NK-92 (cell line): ENCODE results near the gene METTL25.
"Not testable (repeated sequence)": the region's sequence is repeated elsewhere in the genome, so short reads cannot be mapped to it uniquely, and the experiment has no call there.

Experiments
- DNase-seq: peaks from one replicate; lab custom pipeline; 2025; ENCODE audit not compliant: unreplicated experiment; lab: John Stamatoyannopoulos, UW

The METTL25 gene, protein sequence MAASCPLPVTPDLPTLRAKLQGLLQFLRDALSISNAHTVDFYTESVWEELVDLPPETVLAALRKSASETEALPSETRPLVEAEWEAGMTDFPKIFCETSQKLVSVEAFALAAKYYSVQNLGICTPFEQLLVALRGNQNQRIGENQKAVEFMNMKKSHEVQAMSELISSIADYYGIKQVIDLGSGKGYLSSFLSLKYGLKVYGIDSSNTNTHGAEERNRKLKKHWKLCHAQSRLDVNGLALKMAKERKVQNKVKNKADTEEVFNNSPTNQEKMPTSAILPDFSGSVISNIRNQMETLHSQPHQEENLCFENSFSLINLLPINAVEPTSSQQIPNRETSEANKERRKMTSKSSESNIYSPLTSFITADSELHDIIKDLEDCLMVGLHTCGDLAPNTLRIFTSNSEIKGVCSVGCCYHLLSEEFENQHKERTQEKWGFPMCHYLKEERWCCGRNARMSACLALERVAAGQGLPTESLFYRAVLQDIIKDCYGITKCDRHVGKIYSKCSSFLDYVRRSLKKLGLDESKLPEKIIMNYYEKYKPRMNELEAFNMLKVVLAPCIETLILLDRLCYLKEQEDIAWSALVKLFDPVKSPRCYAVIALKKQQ

GRCh38 chr12:82358200-82359114, at the start of gene METTL25, which contains the start of gene CCDC59:
TSS of gene METTL25 (plus strand) at chr12:82358529. CDS start at chr12:82358566, 37 bp downstream.
TSS of gene CCDC59 (minus strand) at chr12:82358387. CDS start at chr12:82358376, 11 bp downstream.
- DNase-seq = peak; percentile 89

- no peak for DNase-seq
Observed at GRCh38 chr12:82314406-82314892, 43.9 kb upstream of the METTL25 start.

DNA sequence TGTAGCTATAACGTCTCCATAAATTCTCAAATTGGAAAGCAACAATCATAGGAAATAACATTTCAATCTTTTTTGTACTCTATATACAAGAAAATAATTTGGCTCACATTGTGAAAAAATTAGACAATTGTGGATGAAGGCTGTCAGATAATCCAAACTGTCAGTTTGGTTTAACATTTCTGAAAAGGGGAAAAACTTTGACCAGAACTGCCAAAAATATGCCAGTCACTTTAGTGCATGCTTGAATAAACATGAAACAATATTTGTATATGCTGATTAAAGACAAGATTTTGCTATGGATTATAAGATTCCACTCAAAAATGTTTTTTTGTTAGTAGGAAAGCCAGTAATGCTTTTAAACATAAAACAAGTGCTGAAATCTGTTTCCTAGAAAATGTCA, 39.1 kb upstream of the METTL25 start:
- no peak for DNase-seq

DNA sequence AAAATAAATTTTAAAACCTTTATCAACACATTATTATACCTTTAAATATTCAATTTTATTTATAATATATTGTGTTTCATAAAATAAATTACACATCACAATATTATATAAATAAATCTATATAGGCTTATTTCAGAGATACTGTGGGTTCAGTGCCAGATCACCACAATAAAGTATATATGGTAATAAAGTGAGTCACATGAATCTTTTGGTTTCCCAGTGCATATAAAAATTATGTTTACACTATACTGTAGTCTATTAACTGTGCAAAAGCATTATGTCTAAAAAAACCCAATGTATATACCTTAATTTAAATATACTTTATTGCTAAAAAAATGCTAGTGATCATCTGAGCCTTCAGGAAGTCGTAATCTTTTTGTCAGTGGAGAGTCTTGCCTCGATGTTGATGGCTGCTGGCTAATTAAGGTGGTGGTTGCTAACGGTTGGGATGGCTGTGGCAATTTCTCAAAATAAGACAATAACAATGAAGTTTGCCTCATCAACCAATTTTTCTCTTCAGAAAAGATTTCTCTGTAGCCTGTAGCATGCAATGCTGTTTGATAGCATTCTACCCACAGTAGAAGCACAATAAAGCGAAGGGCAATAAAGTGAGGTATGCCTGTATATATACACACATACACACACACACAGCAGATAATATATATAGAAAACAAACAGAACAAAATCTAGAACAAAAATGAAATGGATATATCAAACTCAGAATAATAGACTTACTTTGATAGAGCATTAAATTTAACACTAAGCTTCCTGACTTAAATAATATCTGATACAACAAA, 32.6 kb upstream of the METTL25 start:
- no peak for DNase-seq

DNA sequence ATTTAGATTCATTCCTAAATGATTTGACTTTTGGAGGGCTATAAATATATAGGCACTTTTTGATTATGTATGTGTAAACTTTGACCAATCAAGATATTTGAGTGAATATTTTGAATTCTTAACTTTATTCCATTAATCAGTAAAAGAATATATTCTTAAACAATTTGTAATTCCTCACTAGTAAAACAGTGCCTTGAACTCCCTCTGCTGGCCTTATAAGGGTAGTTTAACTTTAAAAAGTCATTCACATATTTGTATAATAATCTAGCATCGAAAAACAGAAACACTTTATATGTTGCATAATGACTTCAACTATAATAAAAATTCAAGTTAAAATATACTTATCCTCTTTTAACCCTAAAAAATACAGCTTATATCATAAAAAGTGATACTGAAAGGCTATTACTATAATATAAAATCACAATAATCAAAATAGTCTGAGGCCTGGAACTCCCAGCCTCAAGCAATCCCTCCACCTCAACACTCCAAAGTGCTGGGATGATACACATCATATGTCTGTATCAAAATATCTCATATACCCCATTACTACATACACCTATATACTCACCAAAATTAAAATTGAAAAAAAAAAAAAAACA, 31.3 kb upstream of the METTL25 start:
- DNase-seq = no peak

GRCh38 chr12:82327861-82328260, 30.5 kb upstream of the METTL25 start:
- no peak for DNase-seq

- DNase-seq = no peak
Observed at GRCh38 chr12:82329508-82329907, 28.8 kb upstream of the METTL25 start.

- no peak for DNase-seq
Observed at GRCh38 chr12:82350161-82350560, 8.2 kb upstream of the METTL25 start.

- DNase-seq = no peak
Observed at GRCh38 chr12:82351390-82351789, 6.9 kb upstream of the METTL25 start.

GRCh38 chr12:82357340-82357739, 989 bp upstream of the METTL25 start:
- DNase-seq = no peak

DNA sequence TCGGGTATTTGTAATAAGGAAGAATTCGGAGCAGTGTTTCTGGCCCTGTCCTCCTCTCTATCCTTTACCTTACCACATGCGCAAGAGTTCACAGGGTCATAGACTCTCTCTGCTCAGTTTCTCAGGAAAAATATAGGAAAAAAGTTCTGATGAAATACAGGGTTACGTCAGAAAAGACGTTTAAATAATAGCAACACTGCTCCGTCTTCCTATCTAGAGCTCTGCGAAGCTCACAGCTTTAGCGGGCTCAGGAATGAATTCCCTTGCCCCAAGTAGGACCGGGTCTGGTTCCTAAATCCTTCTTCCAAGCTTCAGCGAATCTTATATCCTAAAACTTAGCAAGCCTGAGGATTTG, 507 bp upstream of the METTL25 start:
- no peak for DNase-seq

- DNase-seq = no peak
Observed at GRCh38 chr12:82359115-82359478, 768 bp downstream of the METTL25 start.

DNA sequence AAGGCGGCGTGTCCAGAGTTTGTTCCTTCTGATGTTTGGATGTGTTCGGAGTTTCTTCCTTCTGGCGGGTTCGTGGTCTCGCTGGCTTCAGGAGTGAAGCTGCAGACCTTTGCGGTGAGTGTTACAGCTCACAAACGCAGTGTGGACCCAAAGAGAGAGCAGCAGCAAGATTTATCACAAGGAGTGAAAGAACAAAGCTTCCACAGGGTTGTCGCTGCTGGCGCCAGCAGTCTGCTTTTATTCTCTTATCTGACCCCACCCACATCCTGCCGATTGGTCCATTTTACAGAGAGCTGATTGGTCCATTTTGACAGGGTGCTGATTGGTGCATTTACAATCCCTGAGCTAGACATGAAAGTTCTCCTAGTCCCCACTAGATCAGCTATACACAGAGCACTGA, 2.5 kb downstream of the METTL25 start:
- DNase-seq = not testable (repeated sequence)

- no peak for DNase-seq
Observed at GRCh38 chr12:82361461-82361915, 3.2 kb downstream of the METTL25 start.

DNA sequence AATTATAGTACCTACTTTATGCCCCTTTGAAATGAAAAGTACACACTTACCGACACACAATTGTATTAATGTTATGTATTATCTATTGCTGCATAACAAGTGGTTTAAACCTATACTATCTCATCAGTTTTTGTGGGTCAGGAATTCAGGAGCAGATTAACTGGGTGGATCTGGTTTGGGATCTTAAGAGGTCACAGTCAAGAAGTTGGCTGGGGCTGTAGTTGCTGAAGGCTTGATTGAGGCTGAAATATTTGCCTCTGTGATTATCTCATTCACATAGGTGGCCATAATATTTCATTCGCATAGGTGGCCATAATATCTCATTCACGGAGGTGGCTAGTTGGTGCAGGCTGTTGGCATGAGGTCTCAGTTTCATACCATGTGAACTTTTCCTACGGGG, 5.7 kb downstream of the METTL25 start:
- no peak for DNase-seq

DNA sequence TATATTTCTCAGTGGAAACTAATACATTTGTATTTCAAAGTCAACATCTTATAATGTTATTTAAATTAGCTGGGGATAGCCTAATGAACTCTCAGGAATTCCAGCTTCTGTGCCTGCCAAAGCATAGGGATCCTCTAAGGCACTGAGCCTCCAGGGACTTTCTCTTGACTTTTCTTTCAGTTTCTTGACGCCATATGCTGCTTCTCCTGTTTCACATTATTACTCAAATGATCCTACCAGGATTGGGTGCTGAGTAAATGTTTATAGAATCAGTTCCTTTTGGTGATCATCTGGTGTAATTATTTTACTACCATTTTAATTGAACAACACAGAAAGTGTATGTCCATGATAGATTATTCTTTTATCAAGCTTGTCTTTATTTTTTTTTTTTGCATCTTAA, 7.9 kb downstream of the METTL25 start:
- DNase-seq = no peak

DNA sequence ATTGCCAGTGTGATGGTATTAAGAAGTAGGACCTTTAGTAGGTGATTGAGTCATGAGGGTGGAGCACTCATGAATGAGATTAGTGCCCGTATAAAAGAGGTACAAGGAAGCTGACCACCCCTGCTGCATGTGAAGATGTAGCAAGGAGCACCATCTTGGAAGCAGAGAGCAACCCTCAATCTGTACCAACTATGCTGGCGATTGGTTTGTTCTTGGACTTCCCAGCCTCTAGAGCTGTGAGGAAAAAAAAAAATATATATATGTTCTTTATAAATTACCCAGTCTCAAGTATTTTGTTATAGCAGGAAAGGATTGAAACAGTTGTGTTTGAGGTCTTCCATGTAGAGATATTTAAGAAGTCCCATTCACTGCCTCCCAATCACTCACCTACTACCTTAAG, 16.9 kb downstream of the METTL25 start:
- DNase-seq = no peak

GRCh38 chr12:82378997-82379396, 20.7 kb downstream of the METTL25 start:
- no peak for DNase-seq

DNA sequence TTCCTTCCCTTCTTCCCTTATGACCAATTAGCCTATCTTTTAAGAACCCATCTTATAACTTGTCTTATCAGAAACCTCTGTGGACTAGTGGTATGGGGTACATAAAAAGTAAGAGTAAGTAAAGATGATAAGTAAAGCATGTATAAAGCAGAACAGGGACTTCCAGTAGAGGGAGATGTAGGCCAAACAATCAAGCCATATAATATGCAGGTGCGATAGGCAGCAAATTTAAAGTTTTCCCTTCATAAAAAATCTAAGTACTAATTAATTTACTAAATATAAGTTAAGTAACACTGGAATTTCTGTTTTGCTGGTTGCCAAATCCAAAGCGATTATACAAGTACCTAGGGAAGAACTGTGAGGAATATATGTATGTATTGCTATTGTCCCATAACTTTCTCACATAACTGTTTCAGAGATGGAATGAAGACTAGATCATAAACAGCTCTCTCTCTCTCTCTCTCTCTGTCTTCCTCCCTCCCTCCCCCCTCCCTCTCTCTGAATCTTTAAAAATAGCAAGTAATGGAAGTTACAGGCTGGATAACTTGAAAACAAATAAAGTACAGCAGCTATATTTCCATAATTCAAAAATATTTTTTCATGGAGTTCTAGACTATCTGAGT, 25.7 kb downstream of the METTL25 start:
- DNase-seq = no peak

DNA sequence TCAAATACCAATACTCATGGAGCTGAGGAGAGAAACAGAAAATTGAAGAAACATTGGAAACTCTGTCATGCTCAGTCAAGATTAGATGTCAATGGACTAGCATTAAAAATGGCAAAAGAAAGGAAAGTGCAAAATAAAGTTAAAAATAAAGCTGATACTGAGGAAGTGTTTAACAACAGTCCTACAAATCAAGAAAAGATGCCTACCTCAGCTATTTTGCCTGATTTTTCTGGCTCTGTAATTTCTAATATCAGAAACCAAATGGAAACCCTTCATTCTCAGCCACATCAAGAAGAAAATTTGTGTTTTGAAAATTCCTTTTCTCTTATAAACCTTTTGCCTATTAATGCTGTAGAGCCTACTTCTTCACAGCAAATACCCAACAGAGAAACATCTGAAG, 40.5 kb downstream of the METTL25 start:
- no peak for DNase-seq
